ENCODE results near the gene FGF23.
A peak's percentile ranks its signal among the peaks of the same experiment; 100 is the strongest.
"Not testable (repeated sequence)": the region's sequence is repeated elsewhere in the genome, so short reads cannot be mapped to it uniquely, and the experiment has no call there.

FGF23 gene

DNA sequence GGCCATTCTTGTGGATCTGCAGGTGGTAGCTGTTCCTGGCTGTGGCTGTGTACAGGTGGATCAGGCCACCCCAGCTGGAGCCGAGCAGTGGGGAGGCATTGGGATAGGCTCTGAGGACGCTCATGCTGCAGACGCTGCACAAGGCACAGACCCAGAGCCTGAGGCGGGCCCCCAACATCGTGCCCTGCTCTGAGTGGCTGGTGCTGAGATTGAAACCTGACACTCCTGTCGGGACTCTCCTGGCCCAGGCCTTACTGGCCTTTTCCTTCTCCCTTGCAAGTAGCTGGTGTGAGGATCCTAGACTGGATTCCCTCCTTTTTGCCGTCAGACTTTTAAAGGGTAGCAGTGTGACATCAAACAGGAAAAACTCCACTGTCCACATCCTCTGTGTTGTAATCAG lies at the start of gene FGF23:
TSS of gene FGF23 (minus strand) at position 308 of the 400 bp plus-strand sequence. CDS start at position 178, 130 bp downstream.
- no peak for DNase-seq (ENCODE audit: low spot score)

DNA sequence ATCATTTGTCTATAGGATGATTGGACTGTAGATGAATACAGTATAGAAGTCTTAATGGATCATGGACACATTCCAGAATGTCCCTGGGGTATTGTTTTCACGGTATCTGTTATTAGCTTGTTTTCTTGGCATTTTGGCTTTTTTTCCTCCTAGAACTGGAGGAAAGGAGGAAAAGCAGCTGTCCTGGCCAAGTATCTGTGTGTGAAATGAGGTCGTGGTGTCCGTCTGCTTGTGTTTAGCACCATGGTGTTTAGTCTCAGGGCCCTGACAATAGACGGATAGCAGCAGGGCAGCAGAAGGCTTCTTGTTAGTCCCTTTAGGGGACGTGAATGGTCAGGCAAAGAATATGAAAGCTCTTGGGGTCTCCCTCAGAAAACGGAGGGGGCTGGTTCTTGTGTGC lies 44.9 kb upstream of the FGF23 start:
- DNase-seq (ENCODE audit: low spot score) = no peak

DNA sequence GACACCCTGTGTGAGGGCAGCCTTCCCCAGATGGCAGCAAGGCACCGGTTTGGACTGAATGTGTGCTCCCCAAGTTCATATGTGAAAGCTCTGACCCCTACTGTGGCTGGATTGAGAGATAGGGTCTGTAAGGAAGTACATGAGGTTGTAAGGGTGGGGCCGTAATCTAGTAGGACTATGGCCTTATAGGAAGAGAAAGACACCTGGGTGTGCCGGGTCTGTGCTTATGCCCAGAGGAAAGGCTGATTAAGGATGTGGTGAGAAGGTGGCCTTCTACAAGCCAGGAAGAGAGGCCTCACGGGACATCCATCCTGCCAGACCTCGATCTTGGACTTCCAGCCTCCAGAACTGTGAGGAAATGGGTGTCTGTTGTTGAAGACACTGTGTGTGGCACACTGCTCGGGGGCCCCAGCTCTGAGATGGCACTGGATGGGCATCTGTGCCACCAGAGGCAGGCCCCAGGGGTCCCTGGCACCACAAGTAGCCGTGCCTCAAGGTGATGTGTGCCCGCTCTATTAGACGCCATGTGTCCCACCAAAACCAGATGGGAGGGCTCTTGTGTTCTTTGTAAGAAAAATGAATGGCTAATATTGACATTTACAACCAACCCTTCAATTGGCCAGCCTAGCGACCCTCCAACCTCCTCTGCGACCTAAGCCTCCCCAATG lies 44.1 kb upstream of the FGF23 start:
- no peak for DNase-seq (ENCODE audit: low spot score)

DNA sequence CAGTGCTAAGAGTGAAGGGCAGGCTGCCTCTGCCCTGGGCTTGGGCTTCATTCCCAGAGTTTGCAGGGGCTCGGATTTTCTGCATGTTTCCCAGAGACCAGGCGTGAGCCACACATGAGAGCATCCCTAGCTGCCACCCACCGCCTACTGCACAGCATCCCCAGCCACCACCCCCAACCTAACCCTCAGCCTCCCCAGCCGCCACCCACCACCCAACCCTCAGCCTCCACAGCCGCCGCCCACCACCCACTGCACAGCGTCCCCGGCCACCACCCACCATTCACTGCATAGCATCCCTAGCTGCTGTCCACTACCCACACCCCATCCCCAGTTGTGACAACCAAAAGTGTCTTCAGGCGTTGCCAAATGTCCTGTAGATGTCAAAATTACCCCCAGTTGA lies 43.5 kb upstream of the FGF23 start:
- no peak for DNase-seq (ENCODE audit: low spot score)

DNA sequence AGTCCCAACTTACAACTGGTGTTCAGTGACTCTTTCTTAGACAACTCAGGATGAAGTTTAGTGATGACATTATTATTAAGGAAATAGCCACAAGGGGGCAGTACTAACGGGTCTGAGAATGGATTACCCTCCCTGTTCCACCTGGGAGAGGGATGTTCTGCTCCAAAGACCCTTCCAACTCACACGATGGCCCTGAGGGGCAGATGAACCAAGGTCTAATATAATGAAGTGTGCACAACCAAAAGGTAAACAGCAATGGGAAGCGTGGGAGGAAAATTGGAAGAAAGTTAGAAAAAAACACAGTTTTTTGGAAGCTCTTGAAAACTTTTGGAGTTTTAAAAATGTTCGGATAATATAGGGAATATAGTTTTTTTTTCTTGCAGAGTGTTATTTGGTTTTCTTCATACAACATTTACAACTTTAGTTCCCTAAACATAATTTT lies 42.1 kb upstream of the FGF23 start:
- peak; percentile 66 for DNase-seq (ENCODE audit: low spot score)

DNA sequence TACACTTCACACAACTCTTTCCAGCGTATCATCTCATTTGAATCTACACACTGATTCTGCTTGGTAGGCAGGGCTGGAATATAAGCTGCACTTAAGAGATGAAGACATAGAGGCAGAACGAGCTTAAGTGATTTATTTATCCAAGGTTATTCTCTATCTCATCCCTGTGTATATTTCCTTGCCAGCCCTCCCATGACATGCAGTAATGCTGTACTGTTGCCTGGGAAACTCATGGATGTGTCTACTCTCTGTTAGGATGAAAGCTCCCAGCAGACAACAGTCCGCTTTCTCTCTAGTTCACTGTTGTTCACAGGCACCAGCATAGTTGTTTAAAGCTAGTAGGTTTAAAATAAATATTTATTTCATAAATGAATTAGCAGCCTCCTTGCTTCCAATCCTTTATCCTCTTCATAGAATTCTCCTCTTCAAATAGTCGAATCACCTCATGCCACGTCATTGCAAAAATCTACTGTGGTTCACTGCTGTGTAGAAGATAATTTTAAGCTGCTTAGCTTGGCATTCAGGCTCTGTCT lies 40.7 kb upstream of the FGF23 start:
- DNase-seq (ENCODE audit: low spot score) = no peak

DNA sequence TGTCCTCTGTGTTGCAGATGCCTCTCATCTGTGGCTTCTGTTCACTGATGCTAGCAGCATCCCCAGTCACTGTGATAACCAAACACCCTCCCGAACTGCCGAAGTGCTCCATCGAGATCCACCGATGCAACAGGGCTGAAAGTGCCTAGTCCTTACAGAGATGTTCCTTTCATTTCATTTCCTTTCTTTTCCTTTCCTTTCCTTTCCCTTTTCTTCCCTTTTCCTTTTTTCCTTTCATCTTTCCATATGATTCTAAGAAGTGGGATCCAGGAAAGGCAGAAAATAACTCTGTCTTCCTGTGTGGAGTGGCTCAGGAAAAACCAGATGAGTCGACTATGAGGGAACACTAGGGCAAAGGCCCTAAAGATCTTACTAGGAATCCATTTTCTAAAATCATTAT lies 39.4 kb upstream of the FGF23 start:
- no peak for DNase-seq (ENCODE audit: low spot score)

DNA sequence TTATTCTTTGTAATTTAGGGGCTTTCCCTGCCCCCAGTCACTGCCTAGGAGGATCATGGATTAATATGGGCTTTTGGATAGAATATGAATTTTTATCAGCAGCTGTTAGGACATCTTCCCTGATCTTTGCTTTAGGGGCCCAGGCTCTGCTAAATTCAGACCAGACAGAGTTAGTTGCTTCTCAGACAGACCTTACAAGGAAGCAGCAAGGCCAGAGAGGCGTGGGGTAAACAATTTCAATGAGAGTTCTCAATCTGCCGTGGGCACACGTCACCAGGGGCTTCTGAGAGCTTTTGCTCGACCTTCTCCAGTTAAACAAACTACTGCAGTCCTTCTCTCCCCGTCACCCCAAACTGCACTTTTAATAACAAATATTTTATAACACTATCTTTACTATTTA lies 38.4 kb upstream of the FGF23 start:
- DNase-seq (ENCODE audit: low spot score) = no peak

DNA sequence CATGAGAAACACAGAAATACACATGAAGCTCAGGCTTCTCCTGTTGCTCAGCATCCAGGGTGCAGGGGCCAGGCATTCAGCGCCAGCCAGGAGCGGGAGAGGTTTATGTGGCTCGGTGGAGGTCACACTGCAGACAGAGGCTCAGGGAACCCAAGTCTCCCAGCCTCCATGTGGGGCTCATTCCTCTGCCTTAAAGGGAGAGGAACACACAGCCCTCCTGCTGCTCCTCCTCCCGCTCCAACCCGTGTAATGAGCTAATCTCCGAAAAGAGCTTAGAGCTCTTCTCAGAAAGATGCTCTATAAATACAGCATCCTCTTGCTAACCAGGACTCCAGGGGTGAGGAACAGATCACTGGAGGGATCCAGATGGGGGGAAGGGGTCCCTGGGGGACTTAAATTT lies 37.9 kb upstream of the FGF23 start:
- no peak for DNase-seq (ENCODE audit: low spot score)

DNA sequence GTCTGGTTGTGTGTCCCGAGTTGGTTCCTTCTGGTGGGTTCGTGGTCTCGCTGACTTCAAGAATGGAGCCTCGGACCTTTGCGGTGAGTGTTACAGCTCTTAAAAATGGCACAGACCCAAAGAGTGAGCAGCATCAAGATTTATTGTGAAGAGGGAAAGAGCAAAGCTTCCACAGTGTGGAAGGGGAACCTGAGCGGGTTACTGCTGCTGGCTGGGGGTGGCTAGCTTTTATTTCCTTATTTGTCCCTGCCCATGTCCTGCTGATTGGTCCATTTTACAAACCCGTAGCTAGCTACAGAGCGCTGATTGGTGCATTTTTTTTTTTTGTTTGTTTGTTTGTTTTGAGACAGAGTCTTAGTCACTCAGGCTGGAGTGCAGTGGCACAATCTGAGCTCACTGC lies 36.8 kb upstream of the FGF23 start:
- no peak for DNase-seq (ENCODE audit: low spot score)

DNA sequence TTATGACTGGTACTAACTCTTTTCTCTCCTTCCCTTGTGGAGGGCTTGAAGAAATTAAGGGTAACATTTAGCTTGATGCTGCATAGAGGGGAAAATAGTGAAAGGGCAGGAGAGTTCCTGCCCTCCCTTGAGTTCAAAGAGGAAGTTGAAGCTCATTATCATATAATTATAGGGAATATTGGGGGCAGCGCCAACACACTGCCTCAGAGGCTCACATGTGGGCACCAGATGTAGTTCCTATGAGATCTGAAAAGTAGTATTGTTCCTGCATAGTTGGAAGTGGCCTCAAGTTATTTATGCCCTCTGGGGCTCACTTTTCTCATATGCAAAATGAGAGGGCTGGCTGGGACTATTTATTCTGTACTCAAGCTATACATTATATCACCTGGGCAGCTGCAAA lies 33.0 kb upstream of the FGF23 start:
- DNase-seq (ENCODE audit: low spot score) = no peak

DNA sequence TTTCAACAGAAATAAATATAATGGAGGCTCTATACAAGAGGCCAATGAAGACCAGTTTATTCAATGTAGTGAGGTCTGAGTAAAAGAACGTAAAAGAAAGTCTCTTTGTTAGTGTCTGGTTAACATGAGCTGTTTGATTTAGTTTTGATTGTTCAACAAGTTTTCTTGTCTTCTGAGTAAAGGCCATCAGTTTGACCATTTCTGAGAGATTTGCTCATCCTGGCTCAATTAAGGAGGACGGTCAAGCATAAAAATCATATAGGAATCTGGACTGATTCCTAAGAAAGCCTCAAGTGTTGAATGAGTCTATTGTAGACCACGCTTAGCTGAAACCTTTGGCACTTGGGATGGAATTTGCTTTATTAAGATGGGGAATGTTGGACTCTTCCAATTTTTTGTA lies 32.5 kb upstream of the FGF23 start:
- DNase-seq (ENCODE audit: low spot score) = no peak

DNA sequence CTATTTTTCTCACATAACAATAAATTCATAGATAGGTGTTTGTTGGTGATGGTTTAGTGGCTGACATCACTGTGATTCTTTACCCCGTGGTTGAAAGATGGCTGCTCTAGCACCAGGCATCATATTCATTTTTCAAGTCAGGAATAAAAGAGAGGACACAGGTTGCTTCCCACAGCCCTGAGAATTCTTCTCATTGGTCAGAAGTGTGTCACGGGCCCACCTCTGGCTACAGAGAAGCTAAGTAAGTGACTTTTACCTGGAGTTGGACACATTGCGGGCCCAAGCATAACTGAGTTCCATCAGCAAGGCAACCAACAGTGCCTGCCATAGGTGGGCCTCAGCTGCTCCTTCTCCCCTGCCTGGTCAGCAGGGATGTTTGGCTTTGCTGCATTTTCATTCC lies 27.6 kb upstream of the FGF23 start:
- DNase-seq (ENCODE audit: low spot score) = no peak

DNA sequence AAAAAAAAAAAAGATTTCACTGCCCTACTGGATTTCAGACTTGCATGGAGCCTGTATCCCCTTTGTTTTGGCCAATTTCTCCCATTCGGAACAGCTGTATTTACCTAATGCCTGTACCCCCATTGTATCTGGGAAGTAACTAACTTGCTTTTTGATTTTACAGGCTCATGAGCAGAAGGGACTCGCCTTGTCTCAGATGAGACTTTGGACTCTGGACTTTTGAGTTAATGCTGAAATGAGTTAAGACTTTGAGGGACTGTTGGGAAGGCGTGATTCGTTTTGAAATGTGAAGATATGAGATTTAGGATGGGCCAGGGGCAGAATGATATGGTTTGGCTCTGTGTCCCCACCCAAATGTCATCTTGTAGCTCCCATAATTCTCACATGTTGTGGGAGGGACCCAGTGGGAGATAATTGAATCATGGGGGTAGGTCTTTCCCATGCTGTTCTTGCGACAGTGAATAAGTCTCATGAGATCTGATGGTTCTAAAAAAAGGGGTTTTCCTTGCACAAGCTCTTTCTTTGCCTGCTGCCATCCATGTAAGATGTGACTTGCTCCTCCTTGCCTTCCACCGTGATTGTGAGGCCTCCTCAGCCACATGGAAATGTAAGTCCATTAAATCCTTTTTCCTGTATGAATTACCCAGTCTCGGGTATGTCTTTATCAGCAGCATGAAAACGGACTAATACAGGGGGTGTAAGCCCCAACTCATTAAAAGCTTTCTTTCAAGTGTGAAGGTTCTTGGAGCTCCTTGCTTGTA lies 25.5 kb upstream of the FGF23 start:
- DNase-seq (ENCODE audit: low spot score) = not testable (repeated sequence)

DNA sequence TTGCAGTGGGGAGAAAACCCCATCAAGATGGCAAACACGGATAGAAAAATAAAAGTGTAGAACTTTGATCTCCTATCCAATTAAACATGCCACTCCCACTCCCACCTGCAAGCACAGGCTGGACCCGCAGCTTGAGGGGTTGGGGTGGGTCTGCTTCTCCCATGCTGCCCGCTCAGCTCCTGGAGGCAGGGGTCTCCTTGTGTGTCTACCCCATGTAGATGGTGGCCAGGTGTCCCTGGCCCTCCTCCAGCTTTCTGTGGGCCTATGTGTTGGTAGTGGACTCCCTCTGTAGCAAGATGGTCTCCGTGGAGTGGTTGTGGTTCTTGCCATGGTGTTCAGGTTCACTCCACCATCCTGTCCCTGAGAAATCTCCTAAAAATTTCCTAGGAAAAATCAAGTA lies 23.5 kb upstream of the FGF23 start:
- no peak for DNase-seq (ENCODE audit: low spot score)

DNA sequence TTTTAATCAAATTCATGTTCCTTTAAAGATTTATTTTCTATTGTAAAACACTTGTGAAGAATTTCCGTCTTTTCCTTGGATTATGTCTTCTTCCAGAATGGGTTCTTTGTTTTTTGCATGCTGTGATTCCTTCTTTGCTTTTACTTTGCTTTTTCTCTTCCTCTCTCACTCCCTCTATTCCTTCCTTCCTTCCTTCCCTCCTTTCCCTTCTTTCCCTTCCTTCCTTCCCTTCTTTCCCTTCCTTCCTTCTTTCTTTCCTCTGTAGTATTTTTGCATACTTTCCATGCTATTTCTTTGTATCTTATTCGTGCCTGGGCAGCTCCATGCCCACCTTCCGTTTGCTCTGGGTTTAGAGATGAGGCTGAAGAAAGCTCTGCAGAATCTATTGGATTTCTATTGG lies 21.6 kb upstream of the FGF23 start:
- DNase-seq (ENCODE audit: low spot score) = no peak

DNA sequence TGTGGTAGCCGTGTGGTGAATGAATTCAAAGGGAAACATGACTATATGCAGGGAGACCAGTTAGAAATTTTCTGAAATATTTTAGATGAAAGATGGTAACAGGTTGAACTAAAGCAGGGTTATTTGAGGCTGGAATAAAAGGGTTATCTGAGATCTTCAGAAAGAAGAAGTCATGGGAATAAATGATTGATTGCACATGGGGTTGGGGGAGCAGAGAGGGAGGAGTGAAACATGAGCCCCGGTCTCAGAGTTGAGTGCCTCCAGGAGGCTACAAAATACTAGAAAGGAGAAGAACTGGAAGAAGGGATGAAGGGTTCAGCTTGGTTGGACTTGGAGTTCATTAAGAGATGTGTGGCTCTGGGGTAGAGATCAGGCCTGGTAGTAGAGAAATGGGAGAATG lies 16.3 kb upstream of the FGF23 start:
- no peak for DNase-seq (ENCODE audit: low spot score)

DNA sequence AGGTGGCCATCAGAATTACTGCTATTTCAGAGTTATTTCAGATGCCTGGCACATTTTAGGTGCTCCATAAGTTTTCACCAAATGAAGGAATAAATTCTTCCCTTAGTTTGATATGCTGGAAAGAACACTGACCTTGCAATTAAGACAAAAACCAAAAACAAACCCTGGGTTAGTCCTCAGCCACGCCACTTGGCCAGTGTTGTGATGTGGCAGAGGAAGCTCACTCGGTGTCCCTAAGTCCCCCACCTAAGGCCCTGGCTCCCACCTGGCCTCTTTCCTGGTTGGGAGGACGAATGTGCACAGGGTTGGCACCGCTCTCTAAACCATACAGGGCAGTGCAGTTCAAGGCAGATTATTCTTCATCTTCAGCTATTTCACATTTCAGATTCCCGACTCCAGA lies 13.7 kb upstream of the FGF23 start:
- no peak for DNase-seq (ENCODE audit: low spot score)

DNA sequence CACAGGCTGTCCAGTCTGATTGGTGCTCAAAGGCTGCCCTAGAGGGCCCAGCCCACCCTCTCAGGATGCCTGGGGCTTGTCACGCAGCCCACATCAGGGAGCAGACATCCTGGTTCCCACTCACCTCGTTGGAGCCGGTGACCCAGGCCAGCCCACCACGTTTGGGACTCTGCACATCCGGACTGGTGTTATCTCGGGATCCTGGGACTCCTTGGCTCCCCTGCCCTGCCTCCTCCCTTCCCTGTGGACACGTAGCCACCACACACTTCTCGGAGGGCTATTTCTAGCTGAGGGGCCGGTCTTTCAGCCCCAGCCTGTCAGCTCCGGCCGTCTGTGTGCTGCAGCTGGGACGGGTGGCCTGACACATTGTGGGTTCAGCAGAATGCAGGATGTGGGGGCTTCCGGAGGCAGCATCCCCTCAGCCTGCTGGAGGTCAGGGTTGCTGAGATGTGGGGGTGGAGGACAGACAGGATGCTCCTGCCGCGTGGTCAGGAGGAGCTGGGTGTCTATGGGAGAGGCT lies 12.8 kb upstream of the FGF23 start:
- DNase-seq (ENCODE audit: low spot score) = no peak

DNA sequence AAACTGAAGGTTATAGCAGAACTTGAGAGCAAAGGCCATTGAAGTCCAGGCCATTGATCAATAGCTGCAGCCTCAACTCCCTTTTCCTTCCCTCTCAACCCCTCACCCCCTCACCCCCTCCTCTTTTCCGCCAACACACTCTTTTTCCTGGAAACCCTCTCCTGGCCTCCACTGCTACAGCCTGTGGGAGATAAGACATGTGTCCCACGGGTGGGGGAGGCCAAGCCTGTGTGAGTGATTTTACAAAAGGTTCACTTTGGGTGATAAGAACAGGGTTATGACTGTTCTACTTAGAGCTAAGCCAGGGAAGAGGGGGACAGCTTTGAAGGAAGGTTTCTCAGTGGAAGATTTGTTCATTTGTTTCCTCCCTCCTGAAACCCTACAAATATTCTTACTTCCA lies 9.2 kb upstream of the FGF23 start:
- DNase-seq (ENCODE audit: low spot score) = no peak

DNA sequence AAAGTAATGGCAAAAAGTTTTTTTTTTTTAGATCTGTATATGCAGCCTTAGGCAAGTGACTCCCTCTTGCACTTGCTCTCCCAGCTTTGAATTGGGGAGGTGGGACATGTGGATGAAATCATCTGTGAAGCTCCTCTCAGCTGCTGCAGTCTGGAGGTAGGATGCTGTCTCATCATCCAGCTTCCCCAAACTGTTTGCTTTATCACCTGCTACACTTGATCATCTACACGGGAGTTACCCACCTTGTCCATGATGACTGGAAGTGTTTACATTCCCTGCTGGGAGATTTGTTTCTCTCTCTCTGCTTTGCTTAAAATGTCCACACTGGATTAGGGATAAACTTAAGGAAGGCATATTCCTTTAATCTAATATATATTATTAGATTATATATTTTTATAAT lies 8.5 kb upstream of the FGF23 start:
- no peak for DNase-seq (ENCODE audit: low spot score)

DNA sequence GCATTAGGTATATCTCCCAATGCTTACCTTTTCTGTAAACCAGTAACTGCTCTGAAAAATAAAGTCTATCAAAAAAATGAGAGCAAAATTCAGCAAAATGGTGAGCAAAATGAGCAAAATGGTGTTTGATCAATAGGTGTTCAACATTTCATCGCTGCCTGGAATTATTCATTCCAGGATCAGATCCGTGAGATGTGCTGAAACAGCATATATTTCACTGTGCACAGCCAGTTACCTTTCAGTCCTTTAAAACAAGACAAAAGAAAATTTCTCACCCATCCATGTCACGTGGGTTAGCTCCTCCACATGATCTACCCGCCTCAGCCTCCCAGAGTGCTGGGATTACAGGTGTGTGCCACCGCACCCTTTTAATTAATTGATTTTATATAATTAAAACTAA lies 8.1 kb upstream of the FGF23 start:
- DNase-seq (ENCODE audit: low spot score) = no peak

DNA sequence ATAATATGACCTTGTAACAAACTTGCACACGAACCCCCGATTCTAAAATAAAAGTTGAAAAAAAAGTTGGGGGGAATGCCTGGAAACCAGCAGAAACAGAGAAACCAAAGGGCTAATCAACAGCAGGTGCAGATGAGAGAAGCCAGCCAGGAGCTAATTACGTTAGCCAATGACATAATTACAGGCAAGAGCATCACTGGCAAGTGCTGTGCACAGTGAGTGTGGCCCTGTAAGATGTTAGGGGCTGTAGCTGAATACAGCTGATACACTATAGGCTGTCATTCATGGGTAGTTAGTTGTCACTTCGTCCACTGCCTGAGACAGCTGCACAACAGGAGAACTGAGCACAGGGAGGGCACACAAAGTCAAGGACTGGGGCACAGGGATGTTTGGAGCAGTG lies 7.3 kb upstream of the FGF23 start:
- no peak for DNase-seq (ENCODE audit: low spot score)

All from NAMALWA (cell line).